HepG2 (cell line): ENCODE data around the gene LRRC45. TPM values are rescaled to one million over a fixed set of nuclear protein-coding genes. Genes with fewer than 3 reads are reported as not detected.
A peak's percentile ranks its signal among the peaks of the same experiment; 100 is the strongest.

ENCODE experiments used
- AGO1 ChIP-seq: fragments of 200-400 bp; formaldehyde crosslinking; IDR thresholded peaks from 2 replicates; pipeline ENCODE4 v1.6.1; 2017; ENCODE audit warnings: mild to moderate bottlenecking, low read depth, low read length, moderate library complexity; ENCODE audit not compliant: poor library complexity, severe bottlenecking
- ARID2 ChIP-seq: sonication (generic); formaldehyde crosslinking; IDR thresholded peaks from 2 replicates; pipeline ENCODE4 v1.8.1; 2022; ENCODE audit warnings: mild to moderate bottlenecking, missing genetic modification reagents, borderline replicate concordance
- CC2D1A ChIP-seq: sonication (generic); formaldehyde crosslinking; IDR thresholded peaks from 2 replicates; pipeline ENCODE4 v1.8.1; 2023; ENCODE audit warnings: mild to moderate bottlenecking, missing genetic modification reagents
- HNRNPL ChIP-seq: fragments of 200-400 bp; formaldehyde crosslinking; IDR thresholded peaks from 2 replicates; pipeline ENCODE4 v1.6.1; 2017; ENCODE audit warnings: mild to moderate bottlenecking, low read depth, low read length
- MEIS1 ChIP-seq: sonication (generic); formaldehyde crosslinking; IDR thresholded peaks from 2 replicates; pipeline ENCODE4 v1.9.0; 2021; ENCODE audit warnings: mild to moderate bottlenecking, missing genetic modification reagents, moderate library complexity, borderline replicate concordance
- MLLT10 ChIP-seq: sonication (generic); formaldehyde crosslinking; IDR thresholded peaks from 2 replicates; pipeline ENCODE4 v1.4.0; 2020; ENCODE audit warnings: missing genetic modification reagents
- NFE2L1 ChIP-seq: sonication (generic); formaldehyde crosslinking; IDR thresholded peaks from 2 replicates; pipeline ENCODE4 v1.4.0; 2020; ENCODE audit warnings: missing genetic modification reagents, mild to moderate bottlenecking, borderline replicate concordance
- PITX1 ChIP-seq: sonication (generic); formaldehyde crosslinking; IDR thresholded peaks from 2 replicates; pipeline ENCODE4 v1.5.1; 2020; ENCODE audit warnings: mild to moderate bottlenecking, missing genetic modification reagents
- PRMT3 ChIP-seq: sonication (generic); formaldehyde crosslinking; IDR thresholded peaks from 2 replicates; pipeline ENCODE4 v1.8.1; 2022; ENCODE audit warnings: low read depth, mild to moderate bottlenecking, moderate library complexity, missing genetic modification reagents, borderline replicate concordance
- SALL2 ChIP-seq: sonication (generic); formaldehyde crosslinking; IDR thresholded peaks from 2 replicates; pipeline ENCODE4 v1.8.1; 2023; ENCODE audit warnings: mild to moderate bottlenecking, missing genetic modification reagents, inconsistent platforms
- SATB2 ChIP-seq: sonication (generic); formaldehyde crosslinking; IDR thresholded peaks from 2 replicates; pipeline ENCODE4 v1.5.0; 2020; ENCODE audit warnings: missing genetic modification reagents
- SMAD1 ChIP-seq: sonication (generic); formaldehyde crosslinking; IDR thresholded peaks from 2 replicates; pipeline ENCODE4 v1.4.0; 2020; ENCODE audit warnings: missing genetic modification reagents, low read depth, mild to moderate bottlenecking, borderline replicate concordance
- TAF15 ChIP-seq: fragments of 200-400 bp; formaldehyde crosslinking; IDR thresholded peaks from one replicate; pipeline ENCODE4 v1.6.1; 2018; ENCODE audit warnings: mild to moderate bottlenecking, low read depth, low read length; ENCODE audit not compliant: poor library complexity, severe bottlenecking
- TARDBP ChIP-seq: sonication (generic); formaldehyde crosslinking; IDR thresholded peaks from 2 replicates; pipeline ENCODE4 v1.8.0; 2022; ENCODE audit warnings: mild to moderate bottlenecking, missing genetic modification reagents
- ZNF263 ChIP-seq: sonication (generic); formaldehyde crosslinking; IDR thresholded peaks from 2 replicates; pipeline ENCODE4 v1.4.0; 2020; ENCODE audit warnings: missing genetic modification reagents
- ZNF335 ChIP-seq: sonication (generic); formaldehyde crosslinking; IDR thresholded peaks from 2 replicates; pipeline ENCODE4 v1.4.0; 2020; ENCODE audit warnings: missing genetic modification reagents
- ZNF460 ChIP-seq: sonication (generic); formaldehyde crosslinking; IDR thresholded peaks from 2 replicates; pipeline ENCODE4 v1.5.1; 2020; ENCODE audit warnings: missing genetic modification reagents, mild to moderate bottlenecking, borderline replicate concordance
- ZNF569 ChIP-seq: sonication (generic); formaldehyde crosslinking; IDR thresholded peaks from 2 replicates; pipeline ENCODE4 v1.5.0; 2020; ENCODE audit warnings: mild to moderate bottlenecking, missing genetic modification reagents, moderate library complexity, borderline replicate concordance
- ZNF615 ChIP-seq: sonication (generic); formaldehyde crosslinking; IDR thresholded peaks from 2 replicates; pipeline ENCODE4 v1.5.0; 2020; ENCODE audit warnings: mild to moderate bottlenecking, missing genetic modification reagents, borderline replicate concordance
- polyA plus RNA-seq, 8 experiments: library from polyadenylated mRNA; depleted of rRNA in 3 of 8; stranded (reverse) in 7 of 8; unstranded in 1 of 8; fragments of >200 nt; fragmentation: Illumina TruSeq in 4 of 8; extraction: Trizol in 4 of 8; gene quantifications; 2 replicates each; pipeline versions ENCODE4 v1.2.1 to v1.2.3, GENCODE V29; 2011 to 2016; ENCODE audit warnings: low read depth in 4 of 8, missing spikeins in 1 of 8, mixed read lengths in 1 of 8; ENCODE audit not compliant: insufficient read depth in 1 of 8
- total RNA-seq, 5 experiments: library from RNA; depleted of rRNA; stranded (reverse); fragments of >200 nt; fragmentation: Illumina TruSeq; extraction: Trizol; gene quantifications; 2 replicates each; pipeline ENCODE4 v1.2.3, GENCODE V29; 2016; ENCODE audit warnings: low read depth in 1 of 5
- TF ChIP-seq, protein P1 (sequence below): sonication (generic); formaldehyde crosslinking; IDR thresholded peaks from 2 replicates; pipeline ENCODE4 v1.4.0; 2020; ENCODE audit warnings: low read depth, mild to moderate bottlenecking, missing genetic modification reagents
- TF ChIP-seq, protein P2 (sequence below): sonication (generic); formaldehyde crosslinking; conservative IDR thresholded peaks from 2 replicates; pipeline ENCODE4 v1.8.0; 2022; ENCODE audit warnings: missing genetic modification reagents
- TF ChIP-seq, protein P3 (sequence below): sonication (generic); formaldehyde crosslinking; conservative IDR thresholded peaks from 2 replicates; pipeline ENCODE4 v1.4.0; 2020; ENCODE audit warnings: mild to moderate bottlenecking, missing genetic modification reagents, moderate library complexity

The LRRC45 gene
- total and polyA plus RNA-seq, 2 of the 13 experiments (the other 11 are each of a cell fraction or from before 2014, with no cell fraction given) = 11.6 to 48.1 TPM

DNA sequence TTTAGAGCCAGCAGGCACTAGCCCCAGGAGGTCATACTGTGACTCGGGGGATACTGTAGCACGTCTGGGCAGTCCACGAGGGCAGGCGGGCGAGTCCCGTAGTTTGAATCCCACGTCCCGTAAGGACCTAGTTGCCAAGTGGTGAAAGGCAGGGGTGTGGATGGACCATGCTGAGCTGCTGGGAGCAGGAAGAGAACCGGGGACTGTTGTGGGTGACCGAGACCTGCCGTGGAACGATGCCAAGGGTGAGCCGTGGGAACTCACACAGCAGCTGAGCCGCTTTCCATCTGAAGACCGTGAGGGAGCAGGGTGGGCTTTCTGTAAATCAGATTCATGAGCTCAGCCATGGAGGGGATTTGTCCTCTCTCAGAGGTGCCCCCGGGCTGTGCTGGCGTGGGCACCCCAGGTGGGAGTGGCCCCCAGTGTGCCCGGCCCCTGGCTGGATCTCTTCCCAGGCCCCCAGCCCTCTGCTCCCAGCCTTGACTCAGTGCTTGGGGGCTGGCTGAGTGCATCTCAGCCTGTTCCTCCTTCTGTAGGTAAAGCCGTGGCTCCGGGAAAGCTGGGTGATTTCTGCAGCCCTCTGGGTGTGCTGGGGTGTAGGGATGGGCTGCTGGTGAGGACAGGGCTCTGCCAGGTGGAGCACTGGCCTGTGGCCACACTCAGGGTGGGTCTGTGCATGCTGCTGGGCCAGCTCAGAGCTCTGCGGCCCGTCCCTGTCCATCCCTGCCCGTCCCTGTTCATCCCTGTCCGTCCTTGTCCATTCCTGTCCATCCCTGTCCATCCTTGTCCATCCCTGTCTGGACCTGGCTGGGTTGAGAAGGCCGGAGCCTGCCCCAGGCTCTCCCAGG, 32.0 kb upstream of the LRRC45 start (continued):
- TF ChIP-seq ARID2 (CRISPR knock-in tag) (no peak; the same call in 1 of the 2 replicates), ZNF460 (CRISPR knock-in tag) (no peak), MEIS1 (CRISPR knock-in tag) (0 out of 2 replicates have a peak, but pooled peaks have one; percentile 3), AGO1 (no peak), TAF15 (peak; percentile 29), HNRNPL (no peak), ZNF335 (no peak), CC2D1A (CRISPR knock-in tag) (0 out of 2 replicates have a peak, but pooled peaks have one; percentile 88), MLLT10 (no peak), PITX1 (CRISPR knock-in tag) (no peak), ZNF569 (CRISPR knock-in tag) (no peak), SALL2 (CRISPR knock-in tag) (no peak), ZNF263 (peak; percentile 58; the same call in 1 of the 2 replicates), ZNF615 (CRISPR knock-in tag) (no peak), SATB2 (CRISPR knock-in tag) (no peak), SMAD1 (CRISPR knock-in tag) (no peak), NFE2L1 (CRISPR knock-in tag) (0 out of 2 replicates have a peak, but pooled peaks have one; percentile 66), PRMT3 (no peak), TARDBP (CRISPR knock-in tag) (no peak)
- TF ChIP-seq, protein P1, sequence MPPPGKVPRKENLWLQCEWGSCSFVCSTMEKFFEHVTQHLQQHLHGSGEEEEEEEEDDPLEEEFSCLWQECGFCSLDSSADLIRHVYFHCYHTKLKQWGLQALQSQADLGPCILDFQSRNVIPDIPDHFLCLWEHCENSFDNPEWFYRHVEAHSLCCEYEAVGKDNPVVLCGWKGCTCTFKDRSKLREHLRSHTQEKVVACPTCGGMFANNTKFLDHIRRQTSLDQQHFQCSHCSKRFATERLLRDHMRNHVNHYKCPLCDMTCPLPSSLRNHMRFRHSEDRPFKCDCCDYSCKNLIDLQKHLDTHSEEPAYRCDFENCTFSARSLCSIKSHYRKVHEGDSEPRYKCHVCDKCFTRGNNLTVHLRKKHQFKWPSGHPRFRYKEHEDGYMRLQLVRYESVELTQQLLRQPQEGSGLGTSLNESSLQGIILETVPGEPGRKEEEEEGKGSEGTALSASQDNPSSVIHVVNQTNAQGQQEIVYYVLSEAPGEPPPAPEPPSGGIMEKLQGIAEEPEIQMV (CRISPR knock-in tag) = no peak
- TF ChIP-seq, protein P2, sequence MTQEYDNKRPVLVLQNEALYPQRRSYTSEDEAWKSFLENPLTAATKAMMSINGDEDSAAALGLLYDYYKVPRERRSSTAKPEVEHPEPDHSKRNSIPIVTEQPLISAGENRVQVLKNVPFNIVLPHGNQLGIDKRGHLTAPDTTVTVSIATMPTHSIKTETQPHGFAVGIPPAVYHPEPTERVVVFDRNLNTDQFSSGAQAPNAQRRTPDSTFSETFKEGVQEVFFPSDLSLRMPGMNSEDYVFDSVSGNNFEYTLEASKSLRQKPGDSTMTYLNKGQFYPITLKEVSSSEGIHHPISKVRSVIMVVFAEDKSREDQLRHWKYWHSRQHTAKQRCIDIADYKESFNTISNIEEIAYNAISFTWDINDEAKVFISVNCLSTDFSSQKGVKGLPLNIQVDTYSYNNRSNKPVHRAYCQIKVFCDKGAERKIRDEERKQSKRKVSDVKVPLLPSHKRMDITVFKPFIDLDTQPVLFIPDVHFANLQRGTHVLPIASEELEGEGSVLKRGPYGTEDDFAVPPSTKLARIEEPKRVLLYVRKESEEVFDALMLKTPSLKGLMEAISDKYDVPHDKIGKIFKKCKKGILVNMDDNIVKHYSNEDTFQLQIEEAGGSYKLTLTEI = no peak
- TF ChIP-seq, protein P3, sequence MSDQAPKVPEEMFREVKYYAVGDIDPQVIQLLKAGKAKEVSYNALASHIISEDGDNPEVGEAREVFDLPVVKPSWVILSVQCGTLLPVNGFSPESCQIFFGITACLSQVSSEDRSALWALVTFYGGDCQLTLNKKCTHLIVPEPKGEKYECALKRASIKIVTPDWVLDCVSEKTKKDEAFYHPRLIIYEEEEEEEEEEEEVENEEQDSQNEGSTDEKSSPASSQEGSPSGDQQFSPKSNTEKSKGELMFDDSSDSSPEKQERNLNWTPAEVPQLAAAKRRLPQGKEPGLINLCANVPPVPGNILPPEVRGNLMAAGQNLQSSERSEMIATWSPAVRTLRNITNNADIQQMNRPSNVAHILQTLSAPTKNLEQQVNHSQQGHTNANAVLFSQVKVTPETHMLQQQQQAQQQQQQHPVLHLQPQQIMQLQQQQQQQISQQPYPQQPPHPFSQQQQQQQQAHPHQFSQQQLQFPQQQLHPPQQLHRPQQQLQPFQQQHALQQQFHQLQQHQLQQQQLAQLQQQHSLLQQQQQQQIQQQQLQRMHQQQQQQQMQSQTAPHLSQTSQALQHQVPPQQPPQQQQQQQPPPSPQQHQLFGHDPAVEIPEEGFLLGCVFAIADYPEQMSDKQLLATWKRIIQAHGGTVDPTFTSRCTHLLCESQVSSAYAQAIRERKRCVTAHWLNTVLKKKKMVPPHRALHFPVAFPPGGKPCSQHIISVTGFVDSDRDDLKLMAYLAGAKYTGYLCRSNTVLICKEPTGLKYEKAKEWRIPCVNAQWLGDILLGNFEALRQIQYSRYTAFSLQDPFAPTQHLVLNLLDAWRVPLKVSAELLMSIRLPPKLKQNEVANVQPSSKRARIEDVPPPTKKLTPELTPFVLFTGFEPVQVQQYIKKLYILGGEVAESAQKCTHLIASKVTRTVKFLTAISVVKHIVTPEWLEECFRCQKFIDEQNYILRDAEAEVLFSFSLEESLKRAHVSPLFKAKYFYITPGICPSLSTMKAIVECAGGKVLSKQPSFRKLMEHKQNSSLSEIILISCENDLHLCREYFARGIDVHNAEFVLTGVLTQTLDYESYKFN (CRISPR knock-in tag) = no peak
